Measurements from ENCODE around the gene HDAC5.

- TF ChIP-seq CTCF (conservative IDR thresholded peaks at IDR 0.05; ENCODE audit: low read depth, low read length): no peak
- no peak for TF ChIP-seq EZH2 (IDR thresholded peaks at IDR 0.05; ENCODE audit: borderline replicate concordance, low read depth, low read length, poor library complexity, severe bottlenecking)
Measured at GRCh38 chr17:44037471-44037870, 86.0 kb downstream of the HDAC5 start.
